K562 (cell line): ENCODE results near the gene SLA2.

Source experiments
- PHF20 ChIP-seq: fragments of 450-650 bp; IDR thresholded peaks from 2 replicates; pipeline ENCODE4 v1.6.1; 2018; ENCODE audit not compliant: partially characterized antibody
- POLR3A ChIP-seq: IDR thresholded peaks from 2 replicates; pipeline ENCODE4 v1.6.1; 2011; ENCODE audit warnings: borderline replicate concordance, mild to moderate bottlenecking, moderate library complexity; ENCODE audit not compliant: insufficient read length, insufficient read depth; ENCODE audit errors: extremely low read depth
- RAD21 ChIP-seq, 2 experiments: fragments of 250-450 bp in 1 of 2; fragments of 450-650 bp in 1 of 2; sonication (Bioruptor Pico) in 1 of 2; formaldehyde crosslinking in 1 of 2; IDR thresholded peaks in 1 of 2; conservative IDR thresholded peaks in 1 of 2; 2 replicates each; pipeline versions ENCODE4 v1.4.0 to v1.8.0; 2020 to 2022; ENCODE audit warnings: mild to moderate bottlenecking in 2 of 2, moderate library complexity in 1 of 2
- ZNF224 ChIP-seq: sonication (generic); formaldehyde crosslinking; IDR thresholded peaks from 2 replicates; pipeline ENCODE4 v1.8.0; 2022; ENCODE audit warnings: mild to moderate bottlenecking, missing genetic modification reagents

DNA sequence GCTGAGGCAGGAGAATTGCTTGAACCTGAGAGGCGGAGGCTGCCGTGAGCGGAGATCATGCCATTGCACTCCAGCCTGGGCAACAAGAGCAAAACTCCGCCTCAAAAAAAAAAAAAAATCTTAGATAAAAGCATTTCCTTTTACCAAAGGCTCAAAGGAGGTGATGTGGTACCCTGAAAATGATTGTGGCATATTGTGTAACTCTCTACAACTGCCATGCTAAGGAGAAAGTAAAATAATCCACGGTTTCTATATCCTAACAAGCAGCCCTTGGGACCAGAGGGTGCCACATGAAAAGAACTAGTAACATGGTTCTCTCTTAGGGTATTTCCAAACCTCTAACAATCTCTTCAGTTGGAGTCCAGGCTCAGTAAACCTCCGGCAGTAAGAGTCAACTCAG lies 38.8 kb upstream of the SLA2 start:
- TF ChIP-seq RAD21 (CRISPR knock-in tag; conservative IDR thresholded peaks at IDR 0.05 in 1 of 2, IDR thresholded peaks at IDR 0.05 in 1 of 2): no peak
- TF ChIP-seq ZNF224 (CRISPR knock-in tag): no peak
- no peak for TF ChIP-seq POLR3A
- TF ChIP-seq PHF20: no peak
